ENCODE results near the gene RASGRF2.

- TF ChIP-seq CTCF (IDR thresholded peaks at IDR 0.05; ENCODE audit: low read depth, low read length) (no peak), POLR2A (IDR thresholded peaks at IDR 0.05; ENCODE audit: extremely low read depth, insufficient read length) (no peak), MYC (IDR thresholded peaks at IDR 0.05; ENCODE audit: low read depth, low read length) (no peak), MAX (IDR thresholded peaks at IDR 0.05; ENCODE audit: low read depth, low read length) (no peak)
Observed at GRCh38 chr5:80990971-80991370, 30.8 kb downstream of the RASGRF2 start.
